ENCODE measurements around the gene LETM1. TPM values are rescaled to one million over a fixed set of nuclear protein-coding genes. Genes with fewer than 3 reads are reported as not detected.

The LETM1 gene
- total and polyA plus RNA-seq, 4 donors: 12.2 to 46.9 (median 24.1) TPM

GRCh38 chr4:1765409-1766072 lies 90.4 kb downstream of the LETM1 start:
- TF ChIP-seq TAF1 (conservative IDR thresholded peaks at IDR 0.05) (no peak), JUND (IDR thresholded peaks at IDR 0.05) (no peak), EGR1 (IDR thresholded peaks at IDR 0.05; ENCODE audit: low read depth in 2 of 2) (no peak), YY1 (IDR thresholded peaks at IDR 0.05) (no peak), FOXA1 (IDR thresholded peaks at IDR 0.05) (no peak), HNF4A (conservative IDR thresholded peaks at IDR 0.05) (no peak), HNF4G (IDR thresholded peaks at IDR 0.05) (no peak), RAD21 (IDR thresholded peaks at IDR 0.05) (no peak), RXRA (IDR thresholded peaks at IDR 0.05) (no peak), NR2F2 (IDR thresholded peaks at IDR 0.05) (no peak), SP1 (IDR thresholded peaks at IDR 0.05) (no peak), GABPA (IDR thresholded peaks at IDR 0.05 in 1 of 2, conservative IDR thresholded peaks at IDR 0.05 in 1 of 2) (no peak), FOXA2 (IDR thresholded peaks at IDR 0.05) (no peak)
- TF ChIP-seq, protein P1, sequence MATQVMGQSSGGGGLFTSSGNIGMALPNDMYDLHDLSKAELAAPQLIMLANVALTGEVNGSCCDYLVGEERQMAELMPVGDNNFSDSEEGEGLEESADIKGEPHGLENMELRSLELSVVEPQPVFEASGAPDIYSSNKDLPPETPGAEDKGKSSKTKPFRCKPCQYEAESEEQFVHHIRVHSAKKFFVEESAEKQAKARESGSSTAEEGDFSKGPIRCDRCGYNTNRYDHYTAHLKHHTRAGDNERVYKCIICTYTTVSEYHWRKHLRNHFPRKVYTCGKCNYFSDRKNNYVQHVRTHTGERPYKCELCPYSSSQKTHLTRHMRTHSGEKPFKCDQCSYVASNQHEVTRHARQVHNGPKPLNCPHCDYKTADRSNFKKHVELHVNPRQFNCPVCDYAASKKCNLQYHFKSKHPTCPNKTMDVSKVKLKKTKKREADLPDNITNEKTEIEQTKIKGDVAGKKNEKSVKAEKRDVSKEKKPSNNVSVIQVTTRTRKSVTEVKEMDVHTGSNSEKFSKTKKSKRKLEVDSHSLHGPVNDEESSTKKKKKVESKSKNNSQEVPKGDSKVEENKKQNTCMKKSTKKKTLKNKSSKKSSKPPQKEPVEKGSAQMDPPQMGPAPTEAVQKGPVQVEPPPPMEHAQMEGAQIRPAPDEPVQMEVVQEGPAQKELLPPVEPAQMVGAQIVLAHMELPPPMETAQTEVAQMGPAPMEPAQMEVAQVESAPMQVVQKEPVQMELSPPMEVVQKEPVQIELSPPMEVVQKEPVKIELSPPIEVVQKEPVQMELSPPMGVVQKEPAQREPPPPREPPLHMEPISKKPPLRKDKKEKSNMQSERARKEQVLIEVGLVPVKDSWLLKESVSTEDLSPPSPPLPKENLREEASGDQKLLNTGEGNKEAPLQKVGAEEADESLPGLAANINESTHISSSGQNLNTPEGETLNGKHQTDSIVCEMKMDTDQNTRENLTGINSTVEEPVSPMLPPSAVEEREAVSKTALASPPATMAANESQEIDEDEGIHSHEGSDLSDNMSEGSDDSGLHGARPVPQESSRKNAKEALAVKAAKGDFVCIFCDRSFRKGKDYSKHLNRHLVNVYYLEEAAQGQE (IDR thresholded peaks at IDR 0.05): no peak
- TF ChIP-seq, protein P2, sequence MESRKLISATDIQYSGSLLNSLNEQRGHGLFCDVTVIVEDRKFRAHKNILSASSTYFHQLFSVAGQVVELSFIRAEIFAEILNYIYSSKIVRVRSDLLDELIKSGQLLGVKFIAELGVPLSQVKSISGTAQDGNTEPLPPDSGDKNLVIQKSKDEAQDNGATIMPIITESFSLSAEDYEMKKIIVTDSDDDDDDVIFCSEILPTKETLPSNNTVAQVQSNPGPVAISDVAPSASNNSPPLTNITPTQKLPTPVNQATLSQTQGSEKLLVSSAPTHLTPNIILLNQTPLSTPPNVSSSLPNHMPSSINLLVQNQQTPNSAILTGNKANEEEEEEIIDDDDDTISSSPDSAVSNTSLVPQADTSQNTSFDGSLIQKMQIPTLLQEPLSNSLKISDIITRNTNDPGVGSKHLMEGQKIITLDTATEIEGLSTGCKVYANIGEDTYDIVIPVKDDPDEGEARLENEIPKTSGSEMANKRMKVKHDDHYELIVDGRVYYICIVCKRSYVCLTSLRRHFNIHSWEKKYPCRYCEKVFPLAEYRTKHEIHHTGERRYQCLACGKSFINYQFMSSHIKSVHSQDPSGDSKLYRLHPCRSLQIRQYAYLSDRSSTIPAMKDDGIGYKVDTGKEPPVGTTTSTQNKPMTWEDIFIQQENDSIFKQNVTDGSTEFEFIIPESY (IDR thresholded peaks at IDR 0.05): no peak
- TF ChIP-seq, protein P3, sequence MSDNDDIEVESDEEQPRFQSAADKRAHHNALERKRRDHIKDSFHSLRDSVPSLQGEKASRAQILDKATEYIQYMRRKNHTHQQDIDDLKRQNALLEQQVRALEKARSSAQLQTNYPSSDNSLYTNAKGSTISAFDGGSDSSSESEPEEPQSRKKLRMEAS (IDR thresholded peaks at IDR 0.05): no peak
- TF ChIP-seq, protein P4, sequence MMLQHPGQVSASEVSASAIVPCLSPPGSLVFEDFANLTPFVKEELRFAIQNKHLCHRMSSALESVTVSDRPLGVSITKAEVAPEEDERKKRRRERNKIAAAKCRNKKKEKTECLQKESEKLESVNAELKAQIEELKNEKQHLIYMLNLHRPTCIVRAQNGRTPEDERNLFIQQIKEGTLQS (IDR thresholded peaks at IDR 0.05): no peak
- no peak for DNase-seq (ENCODE audit: low spot score)
- Histone ChIP-seq H3K9ac (ENCODE audit: low read depth in 1 of 2, low read length in 2 of 2) (no peak overlapping the region), H3K27ac (ENCODE audit: low read depth in 1 of 2, low read length in 2 of 2) (no peak overlapping the region), H3K36me3 (ENCODE audit: control insufficient read depth in 4 of 4, insufficient read depth in 3 of 4, low read depth in 1 of 4, low read length in 3 of 4) (no peaks in the 10 kb centered on the region), H3K4me1 (ENCODE audit: control insufficient read depth in 4 of 4, insufficient read depth in 4 of 4, low read length in 3 of 4) (peaks cover 0 to 12% (median 3%) of the 10 kb centered on the region in 4 donors), H3K27me3 (ENCODE audit: control insufficient read depth in 4 of 4, insufficient read depth in 4 of 4, low read length in 3 of 4) (no peaks in the 10 kb centered on the region), H3K4me3 (ENCODE audit: low read depth in 1 of 3, low read length in 3 of 3) (no peak overlapping the region), H3K9me3 (ENCODE audit: control insufficient read depth in 4 of 4, low read length in 3 of 4) (no peaks in the 10 kb centered on the region)
- WGBS: 77% methylated on average over 10 of the region's 10 CpGs

GRCh38 chr4:1764670-1765069 lies 91.3 kb downstream of the LETM1 start:
- no peaks in the 10 kb centered on the region for H3K27me3 ChIP-seq (ENCODE audit: control insufficient read depth in 4 of 4, insufficient read depth in 4 of 4, low read length in 3 of 4)

More at GRCh38 chr4:1764670-1765069, 91.3 kb downstream of the LETM1 start:
- Histone ChIP-seq H3K9ac (ENCODE audit: low read depth in 1 of 2, low read length in 2 of 2) (no peak overlapping the region), H3K4me1 (ENCODE audit: control insufficient read depth in 4 of 4, insufficient read depth in 4 of 4, low read length in 3 of 4) (peaks cover 0 to 9% (median 3%) of the 10 kb centered on the region in 4 donors), H3K4me3 (ENCODE audit: low read depth in 1 of 3, low read length in 3 of 3) (no peak overlapping the region), H3K36me3 (ENCODE audit: control insufficient read depth in 4 of 4, insufficient read depth in 3 of 4, low read depth in 1 of 4, low read length in 3 of 4) (no peaks in the 10 kb centered on the region), H3K9me3 (ENCODE audit: control insufficient read depth in 4 of 4, low read length in 3 of 4) (no peaks in the 10 kb centered on the region), H3K27ac (ENCODE audit: low read depth in 1 of 2, low read length in 2 of 2) (no peak overlapping the region)
- 90% methylated on average over 9 of the region's 9 CpGs for WGBS
- TF ChIP-seq, protein P3 (IDR thresholded peaks at IDR 0.05): no peak
- no peak for TF ChIP-seq RXRA (IDR thresholded peaks at IDR 0.05)
- no peak for TF ChIP-seq TAF1 (conservative IDR thresholded peaks at IDR 0.05)
- TF ChIP-seq, protein P1 (IDR thresholded peaks at IDR 0.05): no peak
- no peak for TF ChIP-seq YY1 (IDR thresholded peaks at IDR 0.05)
- no peak for DNase-seq (ENCODE audit: low spot score)

Measured in liver (tissue), 9 donors.